DMS153 treated with DMSO at 0.1 percent for 48 hours (cell line): ENCODE data around the gene SSNA1.
A peak's percentile ranks its signal among the peaks of the same experiment; 100 is the strongest.
"Not testable (repeated sequence)": the region's sequence is repeated elsewhere in the genome, so short reads cannot be mapped to it uniquely, and the experiment has no call there.

Experiments
- DNase-seq: peaks from one replicate; lab custom pipeline; 2025; ENCODE audit not compliant: unreplicated experiment; lab: John Stamatoyannopoulos, UW

The SSNA1 gene

DNA sequence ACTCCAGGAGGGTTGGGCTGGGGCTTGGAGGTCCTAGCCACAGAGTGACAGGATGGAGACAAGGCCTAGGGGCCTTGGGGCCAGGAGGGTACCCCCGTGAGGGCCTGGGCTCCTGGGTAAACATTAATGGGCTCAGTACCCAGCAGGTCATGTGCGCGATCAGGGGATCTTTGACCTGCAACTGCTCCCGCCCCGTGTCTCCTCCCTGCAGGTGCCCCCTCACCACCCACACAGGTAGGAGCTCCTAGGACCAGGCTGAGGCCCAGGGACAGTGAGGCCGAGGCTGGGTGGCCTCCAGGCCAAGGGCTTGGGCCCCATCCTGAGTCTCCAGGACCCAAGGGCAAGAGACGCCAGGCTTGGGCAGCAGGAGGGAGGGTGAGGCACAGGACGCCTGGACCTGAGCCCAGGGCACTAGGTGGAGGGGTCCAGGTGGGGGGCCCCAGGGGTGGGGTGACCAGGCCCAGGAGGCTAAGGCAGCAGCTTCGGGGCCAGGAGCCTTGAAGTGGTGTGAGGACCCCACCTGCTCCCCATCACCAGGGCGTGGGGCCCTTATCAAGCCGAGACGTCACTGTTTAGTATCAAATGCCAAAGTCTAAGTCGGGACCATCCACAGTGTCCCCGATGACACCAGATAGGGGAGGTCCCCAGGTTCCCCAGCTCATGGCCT is 42.4 kb downstream of the SSNA1 start, which contains the start of gene SLC34A3:
Gene SLC34A3 (plus strand): TSS at position 197 of the 667 bp plus-strand sequence. CDS start 802 bp downstream, outside the sequence.
- no peak for DNase-seq

GRCh38 chr9:137231372-137232039 is 43.0 kb downstream of the SSNA1 start:
- DNase-seq, result no peak

DNA sequence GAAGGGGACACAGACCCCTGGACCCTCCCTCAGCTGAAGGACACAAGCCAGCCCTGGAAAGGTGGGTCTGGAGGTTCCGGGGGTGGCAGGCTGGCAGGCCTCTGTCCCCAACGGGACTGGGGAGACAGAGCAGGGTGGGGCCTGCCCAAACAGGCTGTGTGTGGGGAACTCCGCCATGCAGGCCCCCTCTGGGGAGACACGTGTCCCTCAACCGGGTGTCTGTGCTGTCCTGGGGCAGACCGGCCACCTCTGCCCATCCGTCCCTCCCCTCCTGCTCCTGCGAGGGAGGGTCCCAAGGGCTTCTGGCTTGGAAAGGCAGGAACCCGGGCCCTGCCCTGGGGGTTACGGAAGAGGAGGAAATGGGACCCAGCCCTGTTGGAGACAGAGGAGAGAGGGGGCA is 43.6 kb downstream of the SSNA1 start:
- no peak for DNase-seq

DNA sequence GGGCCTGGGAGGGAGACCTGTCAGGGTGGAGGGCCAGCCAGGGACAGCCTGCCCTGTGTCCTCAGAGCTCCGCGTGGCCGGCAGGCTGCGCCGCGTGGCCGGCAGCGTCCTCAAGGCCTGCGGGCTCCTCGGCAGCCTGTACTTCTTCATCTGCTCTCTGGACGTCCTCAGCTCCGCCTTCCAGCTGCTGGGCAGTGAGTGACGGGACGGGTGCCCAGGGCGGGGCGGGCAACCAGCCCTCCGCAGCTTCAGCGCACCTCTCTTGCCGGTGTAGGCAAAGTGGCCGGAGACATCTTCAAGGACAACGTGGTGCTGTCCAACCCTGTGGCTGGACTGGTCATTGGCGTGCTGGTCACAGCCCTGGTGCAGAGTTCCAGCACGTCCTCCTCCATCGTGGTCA is 44.0 kb downstream of the SSNA1 start:
- no peak for DNase-seq

- peak; percentile 31 for DNase-seq
Measured at GRCh38 chr9:137233143-137233980, 44.9 kb downstream of the SSNA1 start.

- DNase-seq, result no peak
Measured at GRCh38 chr9:137234055-137234697, 45.7 kb downstream of the SSNA1 start.

GRCh38 chr9:137234758-137235423 is 46.4 kb downstream of the SSNA1 start:
- no peak for DNase-seq

GRCh38 chr9:137235424-137236237 is 47.2 kb downstream of the SSNA1 start:
- DNase-seq, result no peak

GRCh38 chr9:137236238-137236935 is 47.9 kb downstream of the SSNA1 start:
- DNase-seq, result peak; percentile 53

DNA sequence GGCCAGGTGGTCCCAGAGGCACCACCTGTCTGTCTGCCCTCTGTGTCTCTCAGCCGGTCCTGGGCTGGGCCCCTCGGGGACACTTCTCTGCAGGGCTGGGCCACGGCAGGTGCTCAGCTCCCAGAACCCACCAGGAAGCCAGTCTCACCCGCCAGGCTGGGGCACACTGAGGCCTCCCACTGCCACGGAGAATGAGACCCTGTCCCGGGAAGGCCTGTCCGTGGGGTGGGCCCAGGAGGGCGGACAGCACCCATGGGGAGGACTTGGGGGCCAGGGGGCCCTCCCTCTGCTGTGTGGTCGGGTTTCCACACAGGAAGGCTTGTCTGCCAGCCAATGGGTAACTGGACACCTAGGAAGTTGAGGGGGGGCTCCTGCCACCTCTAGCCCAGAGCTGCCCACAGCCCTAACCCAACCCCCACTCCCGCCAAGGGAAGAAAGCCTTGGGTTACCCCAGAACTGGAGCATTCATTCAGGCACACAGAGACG is 48.5 kb downstream of the SSNA1 start:
- DNase-seq, result no peak

DNA sequence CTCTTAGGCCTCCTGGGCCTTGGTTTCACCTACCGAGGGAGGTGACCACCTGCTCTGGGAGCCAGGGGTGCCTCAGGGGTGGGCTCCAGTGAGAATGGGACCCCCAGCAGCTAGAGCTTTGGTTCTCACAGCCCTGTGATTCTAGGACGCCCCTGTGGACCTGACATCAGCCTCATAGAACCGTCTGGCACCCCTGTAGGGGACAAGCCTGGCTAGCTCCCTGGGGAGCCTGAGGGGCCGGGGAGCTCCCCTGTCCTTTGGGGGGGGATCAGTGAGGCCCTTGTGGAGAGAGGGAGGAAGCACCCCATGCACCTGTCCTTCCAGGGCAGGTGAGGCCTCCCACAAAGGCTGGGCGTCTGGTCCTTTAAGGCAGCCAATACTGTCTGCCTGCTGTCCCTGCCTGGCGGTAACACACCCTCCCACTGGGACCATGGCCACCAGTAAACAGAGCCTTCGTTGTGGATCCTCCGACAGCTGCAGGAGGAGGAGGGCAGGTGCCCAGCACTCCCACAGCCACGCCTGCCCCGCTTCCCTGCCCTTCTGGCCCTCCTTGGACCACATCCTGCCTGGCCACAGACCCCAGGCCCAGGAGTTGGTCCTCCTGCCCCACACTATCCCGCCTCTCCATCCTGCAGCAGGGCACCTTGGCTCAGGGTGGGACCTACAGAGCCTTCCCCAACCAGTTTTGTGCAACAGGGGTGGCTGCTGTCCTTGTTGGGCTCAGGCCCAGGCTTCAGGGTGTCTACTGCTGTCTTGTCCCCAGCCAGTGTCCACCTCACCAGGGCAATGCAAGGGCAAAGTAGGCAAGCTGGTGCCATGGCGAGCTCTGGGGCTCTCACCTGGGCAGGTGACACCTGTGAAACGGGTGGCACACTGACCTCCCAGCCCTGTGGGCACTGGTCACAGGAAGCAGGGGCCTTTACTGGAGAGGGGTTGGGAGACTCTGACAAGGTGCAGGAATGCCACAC is 49.6 kb downstream of the SSNA1 start:
- peak; percentile 83 for DNase-seq

DNA sequence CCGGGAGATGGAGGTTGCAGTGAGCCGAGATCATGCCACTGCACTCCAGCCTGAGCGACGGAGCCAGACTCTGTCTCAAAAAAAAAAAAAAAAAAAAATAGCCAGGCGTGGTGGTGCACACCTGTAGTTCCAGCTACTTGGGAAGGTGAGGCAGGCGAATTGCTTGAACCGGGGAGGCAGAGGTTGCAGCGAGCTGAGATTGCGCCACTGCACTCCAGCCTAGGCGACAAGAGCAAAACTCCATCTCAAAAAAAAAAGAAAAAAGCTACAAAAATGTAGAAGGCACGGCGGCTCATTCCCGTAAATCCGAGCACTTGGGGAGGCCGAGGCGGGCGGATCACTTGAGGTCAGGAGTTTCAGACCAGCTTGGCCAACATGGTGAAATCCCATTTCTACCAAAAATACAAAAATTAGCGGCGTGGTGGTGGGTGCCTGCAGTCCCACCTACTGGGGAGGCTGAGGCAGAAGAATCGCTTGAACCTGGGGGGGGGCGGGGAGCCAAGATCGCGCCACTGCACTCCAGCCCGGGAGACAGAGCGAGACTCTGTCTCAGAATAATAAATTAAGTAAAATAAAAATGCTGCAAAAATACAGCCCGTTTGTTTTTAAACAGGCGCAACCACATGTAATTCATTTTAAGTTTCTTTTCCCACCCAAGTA is 51.2 kb downstream of the SSNA1 start:
- not testable (repeated sequence) for DNase-seq
